HG03196 (cell line): ENCODE data around the gene CMPK1.
"Not testable (repeated sequence)": the region's sequence is repeated elsewhere in the genome, so short reads cannot be mapped to it uniquely, and the experiment has no call there.

ENCODE experiments used
- ATAC-seq: cut with Tn5 transposase; IDR thresholded peaks from one replicate; pipeline ENCODE4 v1.9.1; 2021; ENCODE audit not compliant: unreplicated experiment

Gene CMPK1

GRCh38 chr1:47337350-47337749, 3.8 kb downstream of the CMPK1 start:
- no peak for ATAC-seq

- ATAC-seq: no peak
These were observed 4.9 kb downstream of the CMPK1 start for GRCh38 chr1:47338249-47339077.

GRCh38 chr1:47340227-47340626, 6.6 kb downstream of the CMPK1 start:
- ATAC-seq: no peak

- not testable (repeated sequence) for ATAC-seq
These were observed 13.4 kb downstream of the CMPK1 start for GRCh38 chr1:47346979-47347378.

GRCh38 chr1:47347735-47348134, 14.1 kb downstream of the CMPK1 start:
- ATAC-seq: no peak

- ATAC-seq: no peak
These were observed 14.7 kb downstream of the CMPK1 start for GRCh38 chr1:47348246-47348645.

GRCh38 chr1:47351305-47351704, 17.7 kb downstream of the CMPK1 start:
- ATAC-seq: no peak

- ATAC-seq: no peak
These were observed 27.8 kb downstream of the CMPK1 start for GRCh38 chr1:47361380-47361779.

- no peak for ATAC-seq
These were observed 29.2 kb downstream of the CMPK1 start for GRCh38 chr1:47362828-47363227.

- ATAC-seq: no peak
These were observed 34.1 kb downstream of the CMPK1 start for GRCh38 chr1:47367651-47368050.

GRCh38 chr1:47371016-47371517, 37.5 kb downstream of the CMPK1 start:
- ATAC-seq: no peak

- ATAC-seq: no peak
These were observed 40.9 kb downstream of the CMPK1 start for GRCh38 chr1:47374501-47374900.

- ATAC-seq: no peak
These were observed 44.6 kb downstream of the CMPK1 start for GRCh38 chr1:47378147-47378546.

GRCh38 chr1:47380699-47381098, 47.1 kb downstream of the CMPK1 start:
- no peak for ATAC-seq

- ATAC-seq: no peak
These were observed 48.9 kb downstream of the CMPK1 start for GRCh38 chr1:47382399-47382983.

GRCh38 chr1:47384083-47384482, 50.5 kb downstream of the CMPK1 start:
- no peak for ATAC-seq

GRCh38 chr1:47385020-47385419, 51.4 kb downstream of the CMPK1 start:
- no peak for ATAC-seq

- ATAC-seq: no peak
These were observed 52.7 kb downstream of the CMPK1 start for GRCh38 chr1:47386268-47386667.

- ATAC-seq: peak; percentile 17
These were observed 54.7 kb downstream of the CMPK1 start for GRCh38 chr1:47388030-47388890.

GRCh38 chr1:47388891-47389238, 55.3 kb downstream of the CMPK1 start:
- peak; percentile 73 for ATAC-seq

- no peak for ATAC-seq
These were observed 56.1 kb downstream of the CMPK1 start for GRCh38 chr1:47389731-47390130.

GRCh38 chr1:47390843-47391242, 57.3 kb downstream of the CMPK1 start:
- no peak for ATAC-seq
